Stimulated activated naive CD8-positive, alpha-beta T cell treated with anti-CD3 and anti-CD28 coated beads, Interleukin-15, Interleukin-2, amounts not matched to agents 100 U/mL and 50 U/mL, for 24 hours (primary cell): ENCODE results near the gene GTF3C1.

Experiments
- ATAC-seq: fragments of 150-1000 bp; cut with Tn5 transposase; one replicate; pipeline ENCODE4 v1.10.0; 2021
- DNase-seq: peaks from one replicate; pipeline ENCODE4 v3.0.0; 2021

GTF3C1 gene

GRCh38 chr16:27427538-27427937 lies 122.2 kb downstream of the GTF3C1 start:
- ATAC-seq (no peak), DNase-seq (peak; percentile 2)

GRCh38 chr16:27426423-27427408 lies 123.0 kb downstream of the GTF3C1 start:
- ATAC-seq (peak; percentile 89), DNase-seq (peak; percentile 79)

- no peak for ATAC-seq
Observed at GRCh38 chr16:27425961-27426360, 123.8 kb downstream of the GTF3C1 start.

GRCh38 chr16:27424772-27425498 lies 124.8 kb downstream of the GTF3C1 start:
- ATAC-seq (no peak), DNase-seq (peak; percentile 12)

More at GRCh38 chr16:27425961-27426360, 123.8 kb downstream of the GTF3C1 start:
- DNase-seq = no peak

GRCh38 chr16:27421961-27422740 lies 127.6 kb downstream of the GTF3C1 start:
- ATAC-seq = no peak

GRCh38 chr16:27417047-27417671 lies 132.6 kb downstream of the GTF3C1 start:
- peak; percentile 79 for ATAC-seq

More at GRCh38 chr16:27421961-27422740, 127.6 kb downstream of the GTF3C1 start:
- no peak for DNase-seq

GRCh38 chr16:27414788-27415431 lies 134.8 kb downstream of the GTF3C1 start:
- no peak for ATAC-seq

More at GRCh38 chr16:27417047-27417671, 132.6 kb downstream of the GTF3C1 start:
- no peak for DNase-seq

GRCh38 chr16:27413956-27414355 lies 135.8 kb downstream of the GTF3C1 start:
- DNase-seq (no peak), ATAC-seq (no peak)

More at GRCh38 chr16:27414788-27415431, 134.8 kb downstream of the GTF3C1 start:
- DNase-seq = no peak

- ATAC-seq = no peak
- no peak for DNase-seq
Observed at GRCh38 chr16:27410761-27411160, 139.0 kb downstream of the GTF3C1 start.
